Measurements from ENCODE around the gene AK9. TPM values are rescaled to one million over a fixed set of nuclear protein-coding genes. Genes with fewer than 3 reads are reported as not detected.

The AK9 gene
- total and polyA plus RNA-seq, 7 donors, result 2.8 to 23.3 (median 14.3) TPM

- DNase-seq, result no peak
- Histone ChIP-seq H3K4me1 (peaks cover 3 to 34% (median 32%) of the 10 kb centered on the region in 4 donors), H3K27ac (peak overlapping the region; percentile 73 to 90 (median 79)), H3K9me3 (no peaks in the 10 kb centered on the region), H3K4me3 (peak overlapping the region in 2 of 4 donors; percentile 78 to 100), H3K36me3 (peaks cover 0 to 14% (median 0%) of the 10 kb centered on the region in 4 donors), H3K27me3 (no peaks in the 10 kb centered on the region)
- WGBS, 2 donors, result 75 to 79% methylated on average over 3 of the region's 3 CpGs
- no peak for TF ChIP-seq POLR2A (IDR thresholded peaks at IDR 0.05)
- no peak for TF ChIP-seq CTCF (IDR thresholded peaks at IDR 0.05)
- no peak for TF ChIP-seq EP300 (IDR thresholded peaks at IDR 0.05)
- TF ChIP-seq POLR2AphosphoS5 (IDR thresholded peaks at IDR 0.05), result no peak
- intact Hi-C loops (cut with DNase I), result loop anchor here (5.0 kb wide), 1 partner anchor 208 kb away; the partner anchor contains the start of genes AK9 and FIG4
Measured at GRCh38 chr6:109484122-109484521, 206.9 kb downstream of the AK9 start.

DNA sequence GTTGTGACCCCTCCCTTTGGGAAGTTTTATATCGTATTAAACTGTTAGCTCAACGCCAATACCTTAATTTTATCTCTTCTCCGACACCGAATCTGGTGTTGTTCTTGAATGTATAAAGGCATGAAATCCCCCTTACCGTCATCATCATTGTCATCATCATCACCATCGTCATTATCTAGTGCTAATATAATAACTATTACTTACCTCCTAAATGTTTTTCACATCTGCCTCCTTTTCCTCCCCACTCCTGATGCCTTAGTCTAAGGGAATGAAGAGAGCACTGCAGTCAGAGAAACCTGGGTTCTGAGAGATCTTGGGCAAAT is 207.3 kb downstream of the AK9 start:
- Histone ChIP-seq H3K27me3 (no peaks in the 10 kb centered on the region), H3K4me1 (peaks cover 3 to 38% (median 37%) of the 10 kb centered on the region in 4 donors), H3K27ac (peak overlapping the region; percentile 73 to 90 (median 79)), H3K9me3 (no peaks in the 10 kb centered on the region), H3K36me3 (peaks cover 0 to 14% (median 0%) of the 10 kb centered on the region in 4 donors), H3K4me3 (peak overlapping the region; percentile 34 to 100 (median 77))
- intact Hi-C loops (cut with DNase I), result loop anchor here (1.0 to 5.0 kb wide), 4 partner anchors 43 to 1409 kb away; partner anchors contain the start of genes AK9, CD164, FIG4 and OSTM1
- TF ChIP-seq EP300 (IDR thresholded peaks at IDR 0.05) (no peak), POLR2A (IDR thresholded peaks at IDR 0.05) (no peak), CTCF (IDR thresholded peaks at IDR 0.05) (no peak), POLR2AphosphoS5 (IDR thresholded peaks at IDR 0.05) (no peak)
- no peak for DNase-seq
- WGBS, 2 donors, result 4 to 6% methylated on average over 6 of the region's 6 CpGs

- peak; percentile 95 for DNase-seq
- no peaks in the 10 kb centered on the region for H3K27me3 ChIP-seq
- peak; percentile 39 to 87 (median 74) for TF ChIP-seq POLR2AphosphoS5 (IDR thresholded peaks at IDR 0.05)
- TF ChIP-seq EP300 (IDR thresholded peaks at IDR 0.05), result no peak
- intact Hi-C loops (cut with DNase I), result loop anchor here (1.0 to 5.0 kb wide), 4 partner anchors 43 to 1408 kb away; partner anchors contain the start of genes AK9, CD164, FIG4 and OSTM1
- H3K4me1 ChIP-seq, result peaks cover 3 to 44% (median 42%) of the 10 kb centered on the region in 4 donors
- 1 to 2% methylated on average over 96 to 97 of the region's 97 CpGs for WGBS, 2 donors
- no peaks in the 10 kb centered on the region for H3K9me3 ChIP-seq
- H3K4me3 ChIP-seq, result peak within 1 kb of the TSS; percentile 76 to 100 (median 88)
- peak within 1 kb of the TSS; percentile 77 to 90 (median 84) for H3K27ac ChIP-seq
- H3K36me3 ChIP-seq, result peaks cover 0 to 14% (median 0%) of the 10 kb centered on the region in 4 donors
Measured at GRCh38 chr6:109482905-109483734, 207.9 kb downstream of the AK9 start, which contains the start of gene ZBTB24. Gene ZBTB24 (minus strand): TSS chr6:109483219. CDS start chr6:109482026, 1,193 bp downstream.

DNA sequence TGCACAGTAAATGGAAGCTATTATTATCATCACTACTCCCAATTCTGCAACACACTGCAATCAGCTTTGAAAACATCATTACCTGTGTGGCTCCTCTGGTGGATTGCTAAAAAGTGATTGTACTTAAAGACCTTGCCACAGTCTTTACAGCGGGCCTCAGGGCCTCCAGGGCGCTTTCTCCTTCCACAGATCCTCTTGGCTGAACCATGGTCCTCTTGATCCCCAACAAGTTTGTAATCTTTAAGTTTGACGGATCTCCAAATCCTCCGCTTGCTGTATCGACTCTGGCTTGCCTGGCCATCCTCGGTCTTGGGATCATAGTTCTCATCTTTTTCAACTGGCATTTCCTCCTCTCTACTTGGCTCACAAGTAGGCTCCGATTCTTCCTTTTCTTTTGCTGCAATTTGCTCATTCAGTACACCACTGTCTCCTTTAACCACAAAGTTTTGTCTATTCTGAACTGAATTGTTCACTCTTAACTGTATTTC is 210.0 kb downstream of the AK9 start:
- DNase-seq, result no peak
- Histone ChIP-seq H3K9me3 (no peaks in the 10 kb centered on the region), H3K4me3 (peak overlapping the region in 1 of 4 donors; percentile 7), H3K36me3 (peaks cover 0 to 25% (median 4%) of the 10 kb centered on the region in 4 donors), H3K27me3 (no peaks in the 10 kb centered on the region), H3K4me1 (peaks cover 3 to 55% (median 46%) of the 10 kb centered on the region in 4 donors), H3K27ac (no peak overlapping the region)
- WGBS, 2 donors, result 92 to 95% methylated on average over 7 of the region's 7 CpGs
- intact Hi-C loops (cut with DNase I), result loop anchor here (5.0 kb wide), 1 partner anchor 211 kb away; the partner anchor contains the start of genes AK9 and FIG4
- no peak for TF ChIP-seq POLR2AphosphoS5 (IDR thresholded peaks at IDR 0.05)
- no peak for TF ChIP-seq POLR2A (IDR thresholded peaks at IDR 0.05)
- no peak for TF ChIP-seq CTCF (IDR thresholded peaks at IDR 0.05)
- TF ChIP-seq EP300 (IDR thresholded peaks at IDR 0.05), result no peak
